ENCODE results near the gene TMCO4.

The TMCO4 gene

DNA sequence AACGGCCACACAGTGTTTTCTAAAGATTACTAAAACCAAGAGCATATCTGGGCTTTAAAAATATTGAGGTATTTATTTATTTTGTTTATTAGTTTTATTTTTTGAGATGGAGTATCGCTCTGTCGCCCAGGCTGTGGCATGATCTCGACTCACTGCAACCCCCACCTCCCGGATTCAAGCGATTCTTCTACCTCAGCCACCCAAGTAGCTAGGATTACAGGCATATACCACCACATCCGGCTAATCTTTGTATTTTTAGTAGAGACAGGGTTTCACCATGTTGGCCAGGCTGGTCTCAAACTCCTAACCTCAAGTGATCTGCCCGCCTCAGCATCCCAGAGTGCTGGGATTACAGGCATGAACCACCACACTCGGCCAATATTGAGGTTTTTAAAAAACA, 23.9 kb downstream of the TMCO4 start:
- TF ChIP-seq POLR2AphosphoS5 (IDR thresholded peaks at IDR 0.05; ENCODE audit: low read depth, low read length), result no peak
- no peak for TF ChIP-seq TAF1 (IDR thresholded peaks at IDR 0.05; ENCODE audit: borderline replicate concordance, insufficient read depth, low read length)
- TF ChIP-seq, protein P1, sequence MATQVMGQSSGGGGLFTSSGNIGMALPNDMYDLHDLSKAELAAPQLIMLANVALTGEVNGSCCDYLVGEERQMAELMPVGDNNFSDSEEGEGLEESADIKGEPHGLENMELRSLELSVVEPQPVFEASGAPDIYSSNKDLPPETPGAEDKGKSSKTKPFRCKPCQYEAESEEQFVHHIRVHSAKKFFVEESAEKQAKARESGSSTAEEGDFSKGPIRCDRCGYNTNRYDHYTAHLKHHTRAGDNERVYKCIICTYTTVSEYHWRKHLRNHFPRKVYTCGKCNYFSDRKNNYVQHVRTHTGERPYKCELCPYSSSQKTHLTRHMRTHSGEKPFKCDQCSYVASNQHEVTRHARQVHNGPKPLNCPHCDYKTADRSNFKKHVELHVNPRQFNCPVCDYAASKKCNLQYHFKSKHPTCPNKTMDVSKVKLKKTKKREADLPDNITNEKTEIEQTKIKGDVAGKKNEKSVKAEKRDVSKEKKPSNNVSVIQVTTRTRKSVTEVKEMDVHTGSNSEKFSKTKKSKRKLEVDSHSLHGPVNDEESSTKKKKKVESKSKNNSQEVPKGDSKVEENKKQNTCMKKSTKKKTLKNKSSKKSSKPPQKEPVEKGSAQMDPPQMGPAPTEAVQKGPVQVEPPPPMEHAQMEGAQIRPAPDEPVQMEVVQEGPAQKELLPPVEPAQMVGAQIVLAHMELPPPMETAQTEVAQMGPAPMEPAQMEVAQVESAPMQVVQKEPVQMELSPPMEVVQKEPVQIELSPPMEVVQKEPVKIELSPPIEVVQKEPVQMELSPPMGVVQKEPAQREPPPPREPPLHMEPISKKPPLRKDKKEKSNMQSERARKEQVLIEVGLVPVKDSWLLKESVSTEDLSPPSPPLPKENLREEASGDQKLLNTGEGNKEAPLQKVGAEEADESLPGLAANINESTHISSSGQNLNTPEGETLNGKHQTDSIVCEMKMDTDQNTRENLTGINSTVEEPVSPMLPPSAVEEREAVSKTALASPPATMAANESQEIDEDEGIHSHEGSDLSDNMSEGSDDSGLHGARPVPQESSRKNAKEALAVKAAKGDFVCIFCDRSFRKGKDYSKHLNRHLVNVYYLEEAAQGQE (IDR thresholded peaks at IDR 0.05; ENCODE audit: insufficient read depth in 1 of 2, low read depth in 2 of 2, low read length in 2 of 2), result no peak
- no peak for TF ChIP-seq FOXP2 (optimal IDR thresholded peaks at IDR 0.05; ENCODE audit: borderline replicate concordance, extremely low read depth, extremely low read length, insufficient read depth)
- TF ChIP-seq SIN3A (IDR thresholded peaks at IDR 0.05; ENCODE audit: borderline replicate concordance, insufficient read depth, low read length), result no peak

DNA sequence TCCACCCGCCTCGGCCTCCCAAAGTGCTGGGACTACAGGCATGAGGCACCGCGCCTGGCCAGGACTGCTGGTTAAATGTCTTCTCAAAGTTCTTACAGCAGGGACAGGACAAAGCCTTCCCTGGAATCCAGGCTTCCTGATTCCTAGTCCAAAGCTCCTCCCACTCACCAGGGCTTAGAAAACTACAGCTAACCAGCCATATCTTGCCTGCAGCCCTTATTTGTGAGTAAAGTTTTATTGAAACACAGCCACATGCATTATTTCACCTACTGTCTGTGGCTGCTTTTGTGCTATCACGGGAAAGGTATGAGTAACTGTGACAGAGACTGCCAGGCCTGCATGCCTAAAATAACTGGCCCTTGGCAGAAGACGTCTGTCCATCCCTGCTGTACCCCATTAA, 24.4 kb downstream of the TMCO4 start:
- TF ChIP-seq SIN3A (IDR thresholded peaks at IDR 0.05; ENCODE audit: borderline replicate concordance, insufficient read depth, low read length), result no peak
- TF ChIP-seq FOXP2 (optimal IDR thresholded peaks at IDR 0.05; ENCODE audit: borderline replicate concordance, extremely low read depth, extremely low read length, insufficient read depth), result no peak
- TF ChIP-seq, protein P1 (IDR thresholded peaks at IDR 0.05; ENCODE audit: insufficient read depth in 1 of 2, low read depth in 2 of 2, low read length in 2 of 2), result no peak
- TF ChIP-seq TAF1 (IDR thresholded peaks at IDR 0.05; ENCODE audit: borderline replicate concordance, insufficient read depth, low read length), result no peak
- no peak for TF ChIP-seq POLR2AphosphoS5 (IDR thresholded peaks at IDR 0.05; ENCODE audit: low read depth, low read length)

DNA sequence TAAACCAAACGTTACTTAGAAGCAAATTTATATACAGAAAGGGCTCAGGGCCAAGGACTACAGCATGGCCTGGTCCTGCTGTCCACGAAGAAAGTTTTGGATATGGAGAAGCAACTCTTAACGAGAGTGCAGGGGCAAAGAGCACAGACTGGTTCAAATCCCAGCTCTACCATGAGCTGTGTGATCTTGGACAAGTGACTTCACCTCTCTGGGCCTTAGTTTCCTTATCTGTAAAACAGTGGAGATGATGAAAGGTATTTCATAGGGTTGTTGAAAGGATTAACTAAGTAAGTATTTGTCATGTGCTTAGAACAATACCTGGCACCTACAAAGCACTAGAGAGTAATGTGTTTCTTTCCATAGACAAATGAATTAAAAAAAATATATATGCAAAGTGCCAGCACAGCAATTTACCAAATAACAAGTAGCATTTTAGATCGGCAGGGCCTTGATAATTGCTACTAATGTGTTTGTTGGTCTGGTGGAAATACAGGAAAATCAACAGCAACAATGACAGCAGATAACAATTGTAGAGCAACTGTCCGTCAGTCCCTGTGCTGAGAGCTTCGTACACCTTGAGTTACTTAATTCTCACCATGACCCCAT, 25.4 kb downstream of the TMCO4 start:
- TF ChIP-seq SIN3A (IDR thresholded peaks at IDR 0.05; ENCODE audit: borderline replicate concordance, insufficient read depth, low read length), result no peak
- TF ChIP-seq, protein P1 (IDR thresholded peaks at IDR 0.05; ENCODE audit: insufficient read depth in 1 of 2, low read depth in 2 of 2, low read length in 2 of 2), result no peak
- no peak for TF ChIP-seq FOXP2 (optimal IDR thresholded peaks at IDR 0.05; ENCODE audit: borderline replicate concordance, extremely low read depth, extremely low read length, insufficient read depth)
- no peak for TF ChIP-seq TAF1 (IDR thresholded peaks at IDR 0.05; ENCODE audit: borderline replicate concordance, insufficient read depth, low read length)
- TF ChIP-seq POLR2AphosphoS5 (IDR thresholded peaks at IDR 0.05; ENCODE audit: low read depth, low read length), result no peak

DNA sequence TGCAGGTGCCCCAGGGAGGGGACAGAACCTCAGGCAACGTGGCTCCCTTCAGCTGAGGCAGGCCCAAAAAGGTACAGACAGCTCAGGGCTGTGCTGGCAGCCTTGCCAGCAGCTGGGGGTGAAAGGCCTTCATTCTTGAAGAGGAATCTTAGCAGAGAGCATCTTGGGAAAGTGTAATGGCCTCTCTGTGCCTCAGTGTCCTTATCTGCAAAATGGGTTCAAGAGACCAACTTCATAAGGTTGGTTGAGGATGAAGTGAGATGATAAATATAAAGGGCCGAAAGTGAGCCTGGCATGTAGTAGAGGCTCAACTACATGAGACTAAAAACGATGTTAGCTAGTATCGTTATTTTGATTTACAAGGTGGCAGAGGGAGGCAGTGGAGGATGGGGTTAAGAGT, 26.2 kb downstream of the TMCO4 start:
- no peak for TF ChIP-seq POLR2AphosphoS5 (IDR thresholded peaks at IDR 0.05; ENCODE audit: low read depth, low read length)
- TF ChIP-seq, protein P1 (IDR thresholded peaks at IDR 0.05; ENCODE audit: insufficient read depth in 1 of 2, low read depth in 2 of 2, low read length in 2 of 2), result no peak
- TF ChIP-seq TAF1 (IDR thresholded peaks at IDR 0.05; ENCODE audit: borderline replicate concordance, insufficient read depth, low read length), result no peak
- TF ChIP-seq SIN3A (IDR thresholded peaks at IDR 0.05; ENCODE audit: borderline replicate concordance, insufficient read depth, low read length), result no peak
- TF ChIP-seq FOXP2 (optimal IDR thresholded peaks at IDR 0.05; ENCODE audit: borderline replicate concordance, extremely low read depth, extremely low read length, insufficient read depth), result no peak

Measured in PFSK-1 (cell line).